ENCODE data around the gene WNT7B.

GRCh38 chr22:45972091-45972888 lies 4.7 kb downstream of the WNT7B start:
- TF ChIP-seq, protein P1, sequence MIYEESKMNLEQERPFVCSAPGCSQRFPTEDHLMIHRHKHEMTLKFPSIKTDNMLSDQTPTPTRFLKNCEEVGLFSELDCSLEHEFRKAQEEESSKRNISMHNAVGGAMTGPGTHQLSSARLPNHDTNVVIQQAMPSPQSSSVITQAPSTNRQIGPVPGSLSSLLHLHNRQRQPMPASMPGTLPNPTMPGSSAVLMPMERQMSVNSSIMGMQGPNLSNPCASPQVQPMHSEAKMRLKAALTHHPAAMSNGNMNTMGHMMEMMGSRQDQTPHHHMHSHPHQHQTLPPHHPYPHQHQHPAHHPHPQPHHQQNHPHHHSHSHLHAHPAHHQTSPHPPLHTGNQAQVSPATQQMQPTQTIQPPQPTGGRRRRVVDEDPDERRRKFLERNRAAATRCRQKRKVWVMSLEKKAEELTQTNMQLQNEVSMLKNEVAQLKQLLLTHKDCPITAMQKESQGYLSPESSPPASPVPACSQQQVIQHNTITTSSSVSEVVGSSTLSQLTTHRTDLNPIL (CRISPR knock-in tag; IDR thresholded peaks at IDR 0.05; ENCODE audit: low read depth): no peak
- TF ChIP-seq ARNTL (CRISPR knock-in tag; IDR thresholded peaks at IDR 0.05; ENCODE audit: borderline replicate concordance, low read depth) (no peak), CSRNP3 (CRISPR knock-in tag; IDR thresholded peaks at IDR 0.05) (no peak), SNAI2 (CRISPR knock-in tag; IDR thresholded peaks at IDR 0.05) (no peak), TCF4 (CRISPR knock-in tag; IDR thresholded peaks at IDR 0.05; ENCODE audit: borderline replicate concordance) (no peak), PPARA (CRISPR knock-in tag; IDR thresholded peaks at IDR 0.05; ENCODE audit: borderline replicate concordance) (no peak), ZNF70 (CRISPR knock-in tag; IDR thresholded peaks at IDR 0.05) (no peak), ZFP30 (CRISPR knock-in tag; IDR thresholded peaks at IDR 0.05) (no peak), GLIS3 (CRISPR knock-in tag; IDR thresholded peaks at IDR 0.05) (no peak), ZNF565 (CRISPR knock-in tag; conservative IDR thresholded peaks at IDR 0.05; ENCODE audit: low read depth) (no peak), TSHZ2 (CRISPR knock-in tag; IDR thresholded peaks at IDR 0.05) (no peak), ISL1 (CRISPR knock-in tag; IDR thresholded peaks at IDR 0.05) (no peak), ZFP3 (CRISPR knock-in tag; IDR thresholded peaks at IDR 0.05) (no peak)
- TF ChIP-seq, protein P2, sequence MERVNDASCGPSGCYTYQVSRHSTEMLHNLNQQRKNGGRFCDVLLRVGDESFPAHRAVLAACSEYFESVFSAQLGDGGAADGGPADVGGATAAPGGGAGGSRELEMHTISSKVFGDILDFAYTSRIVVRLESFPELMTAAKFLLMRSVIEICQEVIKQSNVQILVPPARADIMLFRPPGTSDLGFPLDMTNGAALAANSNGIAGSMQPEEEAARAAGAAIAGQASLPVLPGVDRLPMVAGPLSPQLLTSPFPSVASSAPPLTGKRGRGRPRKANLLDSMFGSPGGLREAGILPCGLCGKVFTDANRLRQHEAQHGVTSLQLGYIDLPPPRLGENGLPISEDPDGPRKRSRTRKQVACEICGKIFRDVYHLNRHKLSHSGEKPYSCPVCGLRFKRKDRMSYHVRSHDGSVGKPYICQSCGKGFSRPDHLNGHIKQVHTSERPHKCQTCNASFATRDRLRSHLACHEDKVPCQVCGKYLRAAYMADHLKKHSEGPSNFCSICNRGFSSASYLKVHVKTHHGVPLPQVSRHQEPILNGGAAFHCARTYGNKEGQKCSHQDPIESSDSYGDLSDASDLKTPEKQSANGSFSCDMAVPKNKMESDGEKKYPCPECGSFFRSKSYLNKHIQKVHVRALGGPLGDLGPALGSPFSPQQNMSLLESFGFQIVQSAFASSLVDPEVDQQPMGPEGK (CRISPR knock-in tag; IDR thresholded peaks at IDR 0.05; ENCODE audit: borderline replicate concordance): no peak
